ENCODE data around the gene ATRNL1. TPM values are rescaled to one million over a fixed set of nuclear protein-coding genes. Genes with fewer than 3 reads are reported as not detected.

ATRNL1 gene
- total and polyA plus RNA-seq, 4 donors, result 0.40 to 26.9 (median 5.3) TPM

DNA sequence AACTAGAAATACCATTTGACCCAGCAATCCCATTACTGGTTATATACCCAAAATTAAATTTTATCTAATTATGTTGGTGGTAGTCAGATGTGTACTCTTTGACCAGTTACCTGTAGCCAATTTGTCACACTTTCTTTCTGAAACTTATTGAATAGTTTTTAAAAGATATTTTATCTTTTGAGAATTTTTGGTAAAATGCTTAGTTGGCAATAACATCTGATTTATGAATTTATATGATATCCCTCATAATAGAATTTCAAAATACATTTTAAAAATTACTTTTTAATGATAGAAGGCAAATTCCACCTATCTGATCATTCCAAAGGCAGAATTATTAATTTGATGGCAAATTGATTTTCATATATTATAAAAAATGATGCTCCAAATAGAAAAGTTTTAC is 569.3 kb downstream of the ATRNL1 start:
- H3K4me1 ChIP-seq (ENCODE audit: control insufficient read depth in 4 of 4, insufficient read depth in 4 of 4, low read length in 3 of 4), result no peaks in the 10 kb centered on the region
- H3K4me3 ChIP-seq (ENCODE audit: low read depth in 1 of 3, low read length in 3 of 3), result no peak overlapping the region
- no peak overlapping the region for H3K27ac ChIP-seq (ENCODE audit: low read depth in 1 of 2, low read length in 2 of 2)
- no peak overlapping the region for H3K9ac ChIP-seq (ENCODE audit: low read depth in 1 of 2, low read length in 2 of 2)
- no peak for TF ChIP-seq EGR1 (IDR thresholded peaks at IDR 0.05; ENCODE audit: low read depth in 2 of 2)
- no peak for TF ChIP-seq SP1 (IDR thresholded peaks at IDR 0.05)
- H3K27me3 ChIP-seq (ENCODE audit: control insufficient read depth in 4 of 4, insufficient read depth in 4 of 4, low read length in 3 of 4), result peaks cover 0 to 2% (median 0%) of the 10 kb centered on the region in 4 donors
- DNase-seq (ENCODE audit: low spot score), result no peak
- H3K36me3 ChIP-seq (ENCODE audit: control insufficient read depth in 4 of 4, insufficient read depth in 3 of 4, low read depth in 1 of 4, low read length in 3 of 4), result no peaks in the 10 kb centered on the region
- no peaks in the 10 kb centered on the region for H3K9me3 ChIP-seq (ENCODE audit: control insufficient read depth in 4 of 4, low read length in 3 of 4)

DNA sequence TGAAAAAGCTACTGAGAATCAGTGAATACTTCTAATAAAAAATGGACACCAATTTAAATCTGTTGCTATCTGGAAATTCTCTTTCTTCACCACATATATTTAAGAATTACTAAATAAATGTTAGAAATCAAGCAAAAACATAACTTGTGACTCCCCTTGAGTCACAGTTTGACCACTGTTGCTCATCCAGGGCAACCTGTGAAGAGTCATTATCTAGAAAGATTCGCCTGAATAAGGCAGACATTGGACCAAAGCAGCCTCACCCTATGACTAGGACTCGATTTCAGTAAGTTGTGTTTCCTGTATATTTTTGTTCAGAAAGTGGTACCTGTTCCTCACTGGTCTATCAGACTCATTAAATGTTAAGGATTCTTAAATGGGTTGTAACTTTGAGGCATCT is 572.4 kb downstream of the ATRNL1 start:
- H3K27me3 ChIP-seq (ENCODE audit: control insufficient read depth in 4 of 4, insufficient read depth in 4 of 4, low read length in 3 of 4), result peaks cover 0 to 2% (median 0%) of the 10 kb centered on the region in 4 donors
- no peak for DNase-seq (ENCODE audit: low spot score)
- H3K9me3 ChIP-seq (ENCODE audit: control insufficient read depth in 4 of 4, low read length in 3 of 4), result no peaks in the 10 kb centered on the region
- H3K4me1 ChIP-seq (ENCODE audit: control insufficient read depth in 4 of 4, insufficient read depth in 4 of 4, low read length in 3 of 4), result no peaks in the 10 kb centered on the region
- H3K36me3 ChIP-seq (ENCODE audit: control insufficient read depth in 4 of 4, insufficient read depth in 3 of 4, low read depth in 1 of 4, low read length in 3 of 4), result no peaks in the 10 kb centered on the region
- no peak overlapping the region for H3K9ac ChIP-seq (ENCODE audit: low read depth in 1 of 2, low read length in 2 of 2)
- 81% methylated on average over 2 of the region's 2 CpGs for WGBS
- H3K4me3 ChIP-seq (ENCODE audit: low read depth in 1 of 3, low read length in 3 of 3), result no peak overlapping the region
- TF ChIP-seq RXRA (IDR thresholded peaks at IDR 0.05), result no peak
- no peak for TF ChIP-seq EGR1 (IDR thresholded peaks at IDR 0.05; ENCODE audit: low read depth in 2 of 2)
- TF ChIP-seq, protein P1, sequence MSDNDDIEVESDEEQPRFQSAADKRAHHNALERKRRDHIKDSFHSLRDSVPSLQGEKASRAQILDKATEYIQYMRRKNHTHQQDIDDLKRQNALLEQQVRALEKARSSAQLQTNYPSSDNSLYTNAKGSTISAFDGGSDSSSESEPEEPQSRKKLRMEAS (IDR thresholded peaks at IDR 0.05), result no peak
- TF ChIP-seq, protein P2, sequence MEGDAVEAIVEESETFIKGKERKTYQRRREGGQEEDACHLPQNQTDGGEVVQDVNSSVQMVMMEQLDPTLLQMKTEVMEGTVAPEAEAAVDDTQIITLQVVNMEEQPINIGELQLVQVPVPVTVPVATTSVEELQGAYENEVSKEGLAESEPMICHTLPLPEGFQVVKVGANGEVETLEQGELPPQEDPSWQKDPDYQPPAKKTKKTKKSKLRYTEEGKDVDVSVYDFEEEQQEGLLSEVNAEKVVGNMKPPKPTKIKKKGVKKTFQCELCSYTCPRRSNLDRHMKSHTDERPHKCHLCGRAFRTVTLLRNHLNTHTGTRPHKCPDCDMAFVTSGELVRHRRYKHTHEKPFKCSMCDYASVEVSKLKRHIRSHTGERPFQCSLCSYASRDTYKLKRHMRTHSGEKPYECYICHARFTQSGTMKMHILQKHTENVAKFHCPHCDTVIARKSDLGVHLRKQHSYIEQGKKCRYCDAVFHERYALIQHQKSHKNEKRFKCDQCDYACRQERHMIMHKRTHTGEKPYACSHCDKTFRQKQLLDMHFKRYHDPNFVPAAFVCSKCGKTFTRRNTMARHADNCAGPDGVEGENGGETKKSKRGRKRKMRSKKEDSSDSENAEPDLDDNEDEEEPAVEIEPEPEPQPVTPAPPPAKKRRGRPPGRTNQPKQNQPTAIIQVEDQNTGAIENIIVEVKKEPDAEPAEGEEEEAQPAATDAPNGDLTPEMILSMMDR (IDR thresholded peaks at IDR 0.05; ENCODE audit: low read depth, low read length, missing input control), result no peak
- no peak for TF ChIP-seq HNF4G (IDR thresholded peaks at IDR 0.05)
- TF ChIP-seq, protein P3, sequence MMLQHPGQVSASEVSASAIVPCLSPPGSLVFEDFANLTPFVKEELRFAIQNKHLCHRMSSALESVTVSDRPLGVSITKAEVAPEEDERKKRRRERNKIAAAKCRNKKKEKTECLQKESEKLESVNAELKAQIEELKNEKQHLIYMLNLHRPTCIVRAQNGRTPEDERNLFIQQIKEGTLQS (IDR thresholded peaks at IDR 0.05), result no peak
- TF ChIP-seq NR2F2 (IDR thresholded peaks at IDR 0.05), result no peak
- no peak for TF ChIP-seq HNF4A (conservative IDR thresholded peaks at IDR 0.05)
- no peak overlapping the region for H3K27ac ChIP-seq (ENCODE audit: low read depth in 1 of 2, low read length in 2 of 2)

DNA sequence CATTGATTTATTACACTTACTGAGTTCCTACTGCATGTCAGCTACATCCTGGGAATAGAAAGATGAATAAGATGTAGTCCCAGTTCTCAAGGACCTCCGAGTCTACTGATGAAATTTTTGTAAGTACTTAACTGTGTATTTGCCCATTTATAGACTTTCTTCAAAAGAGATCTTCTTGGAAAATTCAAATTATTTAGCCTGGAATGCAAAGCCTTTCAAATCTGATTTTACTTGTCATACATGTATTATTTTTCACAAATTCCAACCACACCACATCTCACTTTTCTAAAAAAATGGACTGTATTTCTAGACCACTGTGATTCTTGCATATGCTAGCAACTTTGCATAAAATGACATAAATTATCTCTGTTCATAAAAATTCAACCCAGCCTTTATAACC is 581.3 kb downstream of the ATRNL1 start:
- Histone ChIP-seq H3K4me3 (ENCODE audit: low read depth in 1 of 3, low read length in 3 of 3) (no peak overlapping the region), H3K4me1 (ENCODE audit: control insufficient read depth in 4 of 4, insufficient read depth in 4 of 4, low read length in 3 of 4) (no peaks in the 10 kb centered on the region), H3K9me3 (ENCODE audit: control insufficient read depth in 4 of 4, low read length in 3 of 4) (no peaks in the 10 kb centered on the region), H3K36me3 (ENCODE audit: control insufficient read depth in 4 of 4, insufficient read depth in 3 of 4, low read depth in 1 of 4, low read length in 3 of 4) (no peaks in the 10 kb centered on the region), H3K9ac (ENCODE audit: low read depth in 1 of 2, low read length in 2 of 2) (no peak overlapping the region), H3K27ac (ENCODE audit: low read depth in 1 of 2, low read length in 2 of 2) (no peak overlapping the region), H3K27me3 (ENCODE audit: control insufficient read depth in 4 of 4, insufficient read depth in 4 of 4, low read length in 3 of 4) (no peaks in the 10 kb centered on the region)
- TF ChIP-seq SP1 (IDR thresholded peaks at IDR 0.05) (no peak), RAD21 (IDR thresholded peaks at IDR 0.05) (no peak)
- TF ChIP-seq, protein P1 (IDR thresholded peaks at IDR 0.05), result no peak
- no peak for DNase-seq (ENCODE audit: low spot score)
- 81% methylated on average over 1 of the region's 1 CpG for WGBS

DNA sequence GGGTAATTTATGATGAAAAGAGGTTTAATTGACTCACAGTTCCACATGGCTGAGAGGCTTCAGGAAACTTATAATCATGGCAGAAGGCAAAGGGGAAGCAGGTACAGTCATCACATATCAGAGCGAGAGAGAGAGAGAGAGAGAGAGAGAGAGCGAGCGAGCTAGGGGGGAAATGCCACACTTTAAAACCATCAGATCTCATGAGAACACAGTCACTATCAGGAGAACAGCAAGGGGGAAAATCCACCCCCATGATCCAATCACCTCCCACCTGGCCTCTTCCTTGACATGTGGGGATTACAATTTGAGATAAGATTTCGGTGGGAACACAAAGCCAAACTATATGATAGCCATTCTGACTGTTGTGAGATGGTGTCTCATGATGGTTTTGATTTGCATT is 603.6 kb downstream of the ATRNL1 start:
- no peaks in the 10 kb centered on the region for H3K9me3 ChIP-seq (ENCODE audit: control insufficient read depth in 4 of 4, low read length in 3 of 4)
- H3K4me1 ChIP-seq (ENCODE audit: control insufficient read depth in 4 of 4, insufficient read depth in 4 of 4, low read length in 3 of 4), result no peaks in the 10 kb centered on the region
- no peaks in the 10 kb centered on the region for H3K36me3 ChIP-seq (ENCODE audit: control insufficient read depth in 4 of 4, insufficient read depth in 3 of 4, low read depth in 1 of 4, low read length in 3 of 4)
- H3K9ac ChIP-seq (ENCODE audit: low read depth in 1 of 2, low read length in 2 of 2), result no peak overlapping the region
- H3K27me3 ChIP-seq (ENCODE audit: control insufficient read depth in 4 of 4, insufficient read depth in 4 of 4, low read length in 3 of 4), result no peaks in the 10 kb centered on the region
- H3K27ac ChIP-seq (ENCODE audit: low read depth in 1 of 2, low read length in 2 of 2), result no peak overlapping the region
- DNase-seq (ENCODE audit: low spot score), result no peak
- no peak overlapping the region for H3K4me3 ChIP-seq (ENCODE audit: low read depth in 1 of 3, low read length in 3 of 3)
- 82% methylated on average over 4 of the region's 4 CpGs for WGBS
- no peak for TF ChIP-seq FOXA2 (IDR thresholded peaks at IDR 0.05)
- TF ChIP-seq RXRA (IDR thresholded peaks at IDR 0.05), result no peak
- TF ChIP-seq, protein P4, sequence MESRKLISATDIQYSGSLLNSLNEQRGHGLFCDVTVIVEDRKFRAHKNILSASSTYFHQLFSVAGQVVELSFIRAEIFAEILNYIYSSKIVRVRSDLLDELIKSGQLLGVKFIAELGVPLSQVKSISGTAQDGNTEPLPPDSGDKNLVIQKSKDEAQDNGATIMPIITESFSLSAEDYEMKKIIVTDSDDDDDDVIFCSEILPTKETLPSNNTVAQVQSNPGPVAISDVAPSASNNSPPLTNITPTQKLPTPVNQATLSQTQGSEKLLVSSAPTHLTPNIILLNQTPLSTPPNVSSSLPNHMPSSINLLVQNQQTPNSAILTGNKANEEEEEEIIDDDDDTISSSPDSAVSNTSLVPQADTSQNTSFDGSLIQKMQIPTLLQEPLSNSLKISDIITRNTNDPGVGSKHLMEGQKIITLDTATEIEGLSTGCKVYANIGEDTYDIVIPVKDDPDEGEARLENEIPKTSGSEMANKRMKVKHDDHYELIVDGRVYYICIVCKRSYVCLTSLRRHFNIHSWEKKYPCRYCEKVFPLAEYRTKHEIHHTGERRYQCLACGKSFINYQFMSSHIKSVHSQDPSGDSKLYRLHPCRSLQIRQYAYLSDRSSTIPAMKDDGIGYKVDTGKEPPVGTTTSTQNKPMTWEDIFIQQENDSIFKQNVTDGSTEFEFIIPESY (IDR thresholded peaks at IDR 0.05), result no peak
- no peak for TF ChIP-seq SP1 (IDR thresholded peaks at IDR 0.05)
- TF ChIP-seq, protein P5, sequence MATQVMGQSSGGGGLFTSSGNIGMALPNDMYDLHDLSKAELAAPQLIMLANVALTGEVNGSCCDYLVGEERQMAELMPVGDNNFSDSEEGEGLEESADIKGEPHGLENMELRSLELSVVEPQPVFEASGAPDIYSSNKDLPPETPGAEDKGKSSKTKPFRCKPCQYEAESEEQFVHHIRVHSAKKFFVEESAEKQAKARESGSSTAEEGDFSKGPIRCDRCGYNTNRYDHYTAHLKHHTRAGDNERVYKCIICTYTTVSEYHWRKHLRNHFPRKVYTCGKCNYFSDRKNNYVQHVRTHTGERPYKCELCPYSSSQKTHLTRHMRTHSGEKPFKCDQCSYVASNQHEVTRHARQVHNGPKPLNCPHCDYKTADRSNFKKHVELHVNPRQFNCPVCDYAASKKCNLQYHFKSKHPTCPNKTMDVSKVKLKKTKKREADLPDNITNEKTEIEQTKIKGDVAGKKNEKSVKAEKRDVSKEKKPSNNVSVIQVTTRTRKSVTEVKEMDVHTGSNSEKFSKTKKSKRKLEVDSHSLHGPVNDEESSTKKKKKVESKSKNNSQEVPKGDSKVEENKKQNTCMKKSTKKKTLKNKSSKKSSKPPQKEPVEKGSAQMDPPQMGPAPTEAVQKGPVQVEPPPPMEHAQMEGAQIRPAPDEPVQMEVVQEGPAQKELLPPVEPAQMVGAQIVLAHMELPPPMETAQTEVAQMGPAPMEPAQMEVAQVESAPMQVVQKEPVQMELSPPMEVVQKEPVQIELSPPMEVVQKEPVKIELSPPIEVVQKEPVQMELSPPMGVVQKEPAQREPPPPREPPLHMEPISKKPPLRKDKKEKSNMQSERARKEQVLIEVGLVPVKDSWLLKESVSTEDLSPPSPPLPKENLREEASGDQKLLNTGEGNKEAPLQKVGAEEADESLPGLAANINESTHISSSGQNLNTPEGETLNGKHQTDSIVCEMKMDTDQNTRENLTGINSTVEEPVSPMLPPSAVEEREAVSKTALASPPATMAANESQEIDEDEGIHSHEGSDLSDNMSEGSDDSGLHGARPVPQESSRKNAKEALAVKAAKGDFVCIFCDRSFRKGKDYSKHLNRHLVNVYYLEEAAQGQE (IDR thresholded peaks at IDR 0.05), result no peak
- TF ChIP-seq HNF4A (conservative IDR thresholded peaks at IDR 0.05), result no peak
- no peak for TF ChIP-seq HNF4G (IDR thresholded peaks at IDR 0.05)
- TF ChIP-seq EGR1 (IDR thresholded peaks at IDR 0.05; ENCODE audit: low read depth in 2 of 2), result no peak
- TF ChIP-seq JUND (IDR thresholded peaks at IDR 0.05), result no peak
- TF ChIP-seq NR2F2 (IDR thresholded peaks at IDR 0.05), result no peak
- no peak for TF ChIP-seq YY1 (IDR thresholded peaks at IDR 0.05)

All from liver (tissue), 9 donors.